Amniotic epithelial cell (primary cell): ENCODE data around the gene MAGOH.
"Not testable (repeated sequence)": the region's sequence is repeated elsewhere in the genome, so short reads cannot be mapped to it uniquely, and the experiment has no call there.

Source experiments
- DNase-seq: peaks from one replicate; pipeline ENCODE4 v3.0.0-alpha.2; 2010; ENCODE audit warnings: low read depth

Gene MAGOH

GRCh38 chr1:53238197-53239155 lies at the start of gene MAGOH:
Gene MAGOH, minus strand, starts transcription at chr1:53238518. Its CDS starts 70 bp downstream, at chr1:53238448.
- peak; percentile 96 for DNase-seq

GRCh38 chr1:53286955-53287354 lies 48.6 kb upstream of the MAGOH start:
- DNase-seq, result no peak

- no peak for DNase-seq
Observed at GRCh38 chr1:53285969-53286760, 47.8 kb upstream of the MAGOH start.

GRCh38 chr1:53285546-53285945 lies 47.2 kb upstream of the MAGOH start:
- no peak for DNase-seq

GRCh38 chr1:53284224-53285020 lies 46.1 kb upstream of the MAGOH start:
- no peak for DNase-seq

- not testable (repeated sequence) for DNase-seq
Observed at GRCh38 chr1:53283156-53283555, 44.8 kb upstream of the MAGOH start.

- no peak for DNase-seq
Observed at GRCh38 chr1:53281133-53281532, 42.8 kb upstream of the MAGOH start.

- DNase-seq, result no peak
Observed at GRCh38 chr1:53280496-53280895, 42.2 kb upstream of the MAGOH start.

GRCh38 chr1:53279296-53280200 lies 41.2 kb upstream of the MAGOH start:
- DNase-seq, result no peak

GRCh38 chr1:53278298-53278725 lies 40.0 kb upstream of the MAGOH start:
- DNase-seq, result no peak

- no peak for DNase-seq
Observed at GRCh38 chr1:53277326-53277725, 39.0 kb upstream of the MAGOH start.

GRCh38 chr1:53276902-53277281 lies 38.6 kb upstream of the MAGOH start:
- DNase-seq, result no peak

- no peak for DNase-seq
Observed at GRCh38 chr1:53276153-53276901, 38.0 kb upstream of the MAGOH start.

GRCh38 chr1:53275566-53275965 lies 37.2 kb upstream of the MAGOH start:
- DNase-seq, result no peak

- DNase-seq, result no peak
Observed at GRCh38 chr1:53274541-53275185, 36.3 kb upstream of the MAGOH start.

GRCh38 chr1:53274026-53274425 lies 35.7 kb upstream of the MAGOH start:
- no peak for DNase-seq

GRCh38 chr1:53273526-53273925 lies 35.2 kb upstream of the MAGOH start:
- DNase-seq, result no peak

GRCh38 chr1:53272349-53272748 lies 34.0 kb upstream of the MAGOH start:
- no peak for DNase-seq

GRCh38 chr1:53271446-53272090 lies 33.2 kb upstream of the MAGOH start:
- DNase-seq, result no peak
